Osteocyte (in vitro differentiated cells): ENCODE measurements around the gene MXD1. TPM values are rescaled to one million over a fixed set of nuclear protein-coding genes. Genes with fewer than 3 reads are reported as not detected.
"Not testable (repeated sequence)": the region's sequence is repeated elsewhere in the genome, so short reads cannot be mapped to it uniquely, and the experiment has no call there.

ENCODE experiments used
- DNase-seq: peaks from one replicate; pipeline ENCODE4 v3.0.0; 2021; ENCODE audit warnings: mixed read lengths; ENCODE audit not compliant: unreplicated experiment; ENCODE audit errors: extremely low spot score
- H3K27ac Mint-ChIP-seq: one replicate; pipeline ENCODE4 v1.8.0; 2021; ENCODE audit warnings: mild to moderate bottlenecking, mixed read lengths; ENCODE audit not compliant: unreplicated experiment
- H3K27me3 Mint-ChIP-seq: one replicate; pipeline ENCODE4 v1.8.0; 2021; ENCODE audit warnings: mixed read lengths; ENCODE audit not compliant: unreplicated experiment
- H3K36me3 Mint-ChIP-seq: one replicate; pipeline ENCODE4 v1.8.0; 2021; ENCODE audit warnings: mixed read lengths; ENCODE audit not compliant: unreplicated experiment
- H3K4me1 Mint-ChIP-seq: one replicate; pipeline ENCODE4 v1.8.0; 2021; ENCODE audit warnings: mixed read lengths; ENCODE audit not compliant: unreplicated experiment
- H3K4me3 Mint-ChIP-seq: one replicate; pipeline ENCODE4 v1.8.0; 2021; ENCODE audit warnings: mild to moderate bottlenecking, moderate library complexity, mixed read lengths; ENCODE audit not compliant: unreplicated experiment
- H3K9me3 Mint-ChIP-seq: one replicate; pipeline ENCODE4 v1.8.0; 2021; ENCODE audit warnings: mixed read lengths; ENCODE audit not compliant: unreplicated experiment
- CTCF ChIP-seq: fragments of 200-600 bp; sonication (generic); IDR thresholded peaks from 2 replicates; pipeline ENCODE4 v1.5.0; 2021; ENCODE audit warnings: antibody characterized with exemption, mild to moderate bottlenecking, moderate library complexity
- total RNA-seq: library from RNA; stranded (reverse); gene quantifications from 2 replicates; pipeline ENCODE4 v1.2.1, GENCODE V29; 2021

MXD1 gene
- total RNA-seq, 1 donor from 2014 or later: 8.2 TPM

GRCh38 chr2:69948032-69948962 is 33.4 kb downstream of the MXD1 start:
- Mint-ChIP-seq H3K27me3 (no peaks in the 10 kb centered on the region), H3K4me3 (no peak overlapping the region), H3K4me1 (peaks cover 23% of the 10 kb centered on the region), H3K36me3 (peaks cover under 1% of the 10 kb centered on the region), H3K27ac (no peak overlapping the region), H3K9me3 (no peaks in the 10 kb centered on the region)
- TF ChIP-seq CTCF: no peak
- DNase-seq: no peak

- H3K27ac Mint-ChIP-seq: no peak overlapping the region
- no peaks in the 10 kb centered on the region for H3K27me3 Mint-ChIP-seq
- no peak for DNase-seq
- no peak for TF ChIP-seq CTCF
- H3K36me3 Mint-ChIP-seq: no peaks in the 10 kb centered on the region
- no peaks in the 10 kb centered on the region for H3K9me3 Mint-ChIP-seq
- H3K4me3 Mint-ChIP-seq: no peak overlapping the region
- peaks cover 23% of the 10 kb centered on the region for H3K4me1 Mint-ChIP-seq
These were observed 34.2 kb downstream of the MXD1 start for GRCh38 chr2:69948963-69949645.

GRCh38 chr2:69950241-69950640 is 35.3 kb downstream of the MXD1 start:
- no peak overlapping the region for H3K27ac Mint-ChIP-seq
- H3K4me1 Mint-ChIP-seq: peaks cover 23% of the 10 kb centered on the region
- no peak for TF ChIP-seq CTCF
- no peak overlapping the region for H3K4me3 Mint-ChIP-seq
- H3K27me3 Mint-ChIP-seq: peaks cover 1% of the 10 kb centered on the region
- H3K9me3 Mint-ChIP-seq: no peaks in the 10 kb centered on the region
- DNase-seq: no peak
- H3K36me3 Mint-ChIP-seq: no peaks in the 10 kb centered on the region

- H3K27ac Mint-ChIP-seq, H3K27me3 Mint-ChIP-seq, H3K4me3 Mint-ChIP-seq, H3K36me3 Mint-ChIP-seq, H3K9me3 Mint-ChIP-seq, DNase-seq: not testable (repeated sequence)
- H3K4me1 Mint-ChIP-seq: peaks cover 19% of the 10 kb centered on the region
These were observed 35.8 kb downstream of the MXD1 start for GRCh38 chr2:69950671-69951070.

GRCh38 chr2:69952336-69953115 is 37.6 kb downstream of the MXD1 start:
- TF ChIP-seq CTCF: no peak
- no peak overlapping the region for H3K4me3 Mint-ChIP-seq
- H3K9me3 Mint-ChIP-seq: no peaks in the 10 kb centered on the region
- peaks cover 3% of the 10 kb centered on the region for H3K4me1 Mint-ChIP-seq
- no peaks in the 10 kb centered on the region for H3K36me3 Mint-ChIP-seq
- peaks cover 23% of the 10 kb centered on the region for H3K27me3 Mint-ChIP-seq
- no peak for DNase-seq
- H3K27ac Mint-ChIP-seq: no peak overlapping the region
